Mucosa of stomach (tissue), 1 donor: Measurements from ENCODE around the gene BTBD9.

ENCODE experiments used
- H3K27me3 ChIP-seq: one replicate; pipeline ENCODE4 v1.7.0; 2013; ENCODE audit warnings: mild to moderate bottlenecking, low read length; ENCODE audit not compliant: control insufficient read depth, insufficient read depth
- H3K36me3 ChIP-seq: one replicate; pipeline ENCODE4 v1.7.0; 2013; ENCODE audit warnings: low read length; ENCODE audit not compliant: control insufficient read depth, insufficient read depth
- H3K4me1 ChIP-seq: one replicate; pipeline ENCODE4 v1.7.0; 2013; ENCODE audit warnings: mild to moderate bottlenecking, low read length; ENCODE audit not compliant: control insufficient read depth, insufficient read depth
- H3K4me3 ChIP-seq: one replicate; pipeline ENCODE4 v1.7.0; 2013; ENCODE audit warnings: low read length
- H3K9ac ChIP-seq: one replicate; pipeline ENCODE4 v1.7.0; 2013; ENCODE audit warnings: mild to moderate bottlenecking, low read length, moderate library complexity
- H3K9me3 ChIP-seq: one replicate; pipeline ENCODE4 v1.7.0; 2013; ENCODE audit warnings: mild to moderate bottlenecking, low read length, moderate library complexity; ENCODE audit not compliant: control insufficient read depth
- donor health status: Pancreatic carcinoma.

The BTBD9 gene

GRCh38 chr6:38533064-38533463, 106.7 kb downstream of the BTBD9 start:
- H3K27me3 ChIP-seq, result no peaks in the 10 kb centered on the region
- no peaks in the 10 kb centered on the region for H3K4me1 ChIP-seq
- no peaks in the 10 kb centered on the region for H3K9me3 ChIP-seq
- H3K9ac ChIP-seq, result no peak overlapping the region
- no peaks in the 10 kb centered on the region for H3K36me3 ChIP-seq
- H3K4me3 ChIP-seq, result no peak overlapping the region

DNA sequence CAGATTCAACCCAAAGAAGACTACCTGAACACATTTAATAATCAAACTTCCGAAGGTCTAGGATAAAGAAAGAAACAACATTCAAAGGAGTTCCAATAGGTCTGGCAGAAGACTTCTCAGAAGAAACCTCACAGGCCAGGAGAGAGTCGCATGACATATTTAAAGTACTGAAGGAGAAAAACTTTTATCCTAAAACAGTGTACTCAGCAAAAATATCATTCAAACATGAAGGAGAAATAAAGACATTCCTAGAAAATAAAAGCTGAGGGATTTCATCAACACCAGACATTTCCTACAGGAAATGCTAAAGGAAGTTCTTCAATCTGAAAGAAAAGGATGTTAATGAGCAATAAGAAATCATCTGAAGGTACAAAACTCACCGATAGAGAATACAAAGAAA, 108.6 kb downstream of the BTBD9 start:
- Histone ChIP-seq H3K36me3 (no peaks in the 10 kb centered on the region), H3K4me1 (no peaks in the 10 kb centered on the region), H3K27me3 (no peaks in the 10 kb centered on the region), H3K4me3 (no peak overlapping the region), H3K9me3 (peaks cover 1% of the 10 kb centered on the region), H3K9ac (no peak overlapping the region)

- no peaks in the 10 kb centered on the region for H3K36me3 ChIP-seq
- H3K9ac ChIP-seq, result no peak overlapping the region
- peaks cover 4% of the 10 kb centered on the region for H3K9me3 ChIP-seq
- H3K4me1 ChIP-seq, result peaks cover 7% of the 10 kb centered on the region
- H3K27me3 ChIP-seq, result no peaks in the 10 kb centered on the region
- H3K4me3 ChIP-seq, result no peak overlapping the region
Measured at GRCh38 chr6:38528196-38528965, 111.3 kb downstream of the BTBD9 start.

- H3K4me1 ChIP-seq, result peaks cover 7% of the 10 kb centered on the region
- H3K36me3 ChIP-seq, result no peaks in the 10 kb centered on the region
- H3K27me3 ChIP-seq, result no peaks in the 10 kb centered on the region
- H3K4me3 ChIP-seq, result no peak overlapping the region
- H3K9me3 ChIP-seq, result peaks cover 4% of the 10 kb centered on the region
- H3K9ac ChIP-seq, result no peak overlapping the region
Measured at GRCh38 chr6:38527371-38527770, 112.4 kb downstream of the BTBD9 start.

DNA sequence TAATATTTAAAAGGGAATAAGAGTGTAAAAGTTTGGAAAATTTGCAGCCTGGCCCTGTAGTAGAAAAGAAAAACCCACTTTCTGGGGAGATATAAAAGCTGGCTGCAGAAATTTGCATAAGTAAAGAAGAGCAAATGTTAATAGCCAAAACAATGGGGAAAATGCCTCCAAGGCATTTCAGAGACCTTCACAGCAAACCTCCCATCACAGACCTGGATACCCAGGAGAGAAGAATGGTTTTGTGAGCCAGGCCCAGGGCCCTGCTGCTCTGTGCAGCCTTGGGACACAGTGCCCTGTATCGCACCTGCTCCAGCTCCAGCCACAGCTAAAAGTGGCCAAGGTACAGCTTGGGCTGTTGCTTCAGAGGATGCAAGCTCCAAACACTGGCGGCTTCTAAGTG, 113.8 kb downstream of the BTBD9 start:
- Histone ChIP-seq H3K36me3 (no peaks in the 10 kb centered on the region), H3K4me1 (peaks cover 7% of the 10 kb centered on the region), H3K4me3 (no peak overlapping the region), H3K27me3 (no peaks in the 10 kb centered on the region), H3K9me3 (peaks cover 4% of the 10 kb centered on the region), H3K9ac (no peak overlapping the region)

DNA sequence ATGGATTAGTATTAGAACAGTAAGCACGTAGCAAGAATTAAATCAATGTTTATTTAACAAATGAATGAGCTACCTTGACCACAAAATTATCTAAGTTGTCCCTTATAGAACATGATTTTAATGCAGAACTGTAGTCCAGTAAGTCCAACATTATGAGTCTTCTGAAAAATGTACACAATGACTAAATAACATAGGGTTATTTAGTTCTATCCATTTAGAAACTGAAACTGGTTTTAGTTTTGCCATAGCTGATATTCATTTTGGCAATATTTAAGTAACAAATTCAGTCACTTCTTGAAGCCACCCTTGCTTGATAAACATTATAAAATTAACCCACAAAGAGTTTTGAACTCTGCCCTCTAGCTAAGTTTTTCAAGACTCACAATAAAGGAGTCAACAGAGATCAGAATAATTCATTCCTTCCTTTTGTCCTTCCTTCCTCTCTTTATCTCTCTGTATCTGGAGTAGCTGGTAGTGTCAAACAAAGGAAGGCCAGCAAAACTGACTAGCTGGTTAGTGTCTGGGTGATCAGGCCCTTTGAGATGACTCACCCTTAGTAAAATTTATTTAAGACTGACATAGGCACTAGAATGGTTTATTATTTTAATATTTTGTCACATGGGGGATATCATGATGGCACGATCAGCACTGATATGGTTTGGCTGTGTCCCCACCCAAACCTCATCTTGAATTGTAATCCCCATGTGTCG, 115.1 kb downstream of the BTBD9 start:
- Histone ChIP-seq H3K9ac (no peak overlapping the region), H3K9me3 (peaks cover 4% of the 10 kb centered on the region), H3K4me3 (no peak overlapping the region), H3K27me3 (no peaks in the 10 kb centered on the region), H3K4me1 (peaks cover 7% of the 10 kb centered on the region), H3K36me3 (no peaks in the 10 kb centered on the region)

GRCh38 chr6:38522322-38522721, 117.4 kb downstream of the BTBD9 start:
- no peak overlapping the region for H3K4me3 ChIP-seq
- peaks cover 7% of the 10 kb centered on the region for H3K4me1 ChIP-seq

GRCh38 chr6:38518511-38519304, 121.0 kb downstream of the BTBD9 start:
- no peaks in the 10 kb centered on the region for H3K9me3 ChIP-seq
- no peaks in the 10 kb centered on the region for H3K4me1 ChIP-seq
- H3K4me3 ChIP-seq, result no peak overlapping the region
- no peaks in the 10 kb centered on the region for H3K36me3 ChIP-seq
- no peak overlapping the region for H3K9ac ChIP-seq
- no peaks in the 10 kb centered on the region for H3K27me3 ChIP-seq

More at GRCh38 chr6:38522322-38522721, 117.4 kb downstream of the BTBD9 start:
- H3K9ac ChIP-seq, result no peak overlapping the region
- no peaks in the 10 kb centered on the region for H3K27me3 ChIP-seq
- H3K9me3 ChIP-seq, result peaks cover 4% of the 10 kb centered on the region
- no peaks in the 10 kb centered on the region for H3K36me3 ChIP-seq

- no peaks in the 10 kb centered on the region for H3K27me3 ChIP-seq
- no peaks in the 10 kb centered on the region for H3K9me3 ChIP-seq
- no peak overlapping the region for H3K9ac ChIP-seq
- H3K4me1 ChIP-seq, result no peaks in the 10 kb centered on the region
- H3K4me3 ChIP-seq, result no peak overlapping the region
- H3K36me3 ChIP-seq, result no peaks in the 10 kb centered on the region
Measured at GRCh38 chr6:38517005-38517404, 122.7 kb downstream of the BTBD9 start.

DNA sequence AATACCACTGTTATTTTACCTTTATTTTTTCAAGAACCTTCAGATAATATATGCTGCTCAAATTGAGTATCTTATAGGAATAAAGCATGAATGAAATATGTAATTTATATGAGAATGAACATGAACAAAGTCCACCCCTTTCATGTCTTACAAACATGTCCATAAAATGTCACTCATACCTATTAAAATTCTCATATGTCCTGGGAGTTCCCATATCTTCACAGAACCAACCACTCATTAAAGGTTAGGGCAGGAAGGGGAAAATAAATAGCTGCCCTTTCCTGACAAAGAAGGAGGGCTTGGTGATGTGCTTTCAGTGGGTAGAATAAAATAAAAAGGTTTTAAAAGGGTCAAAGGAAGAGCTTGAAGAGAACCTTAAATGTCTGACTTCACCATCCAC, 125.3 kb downstream of the BTBD9 start:
- Histone ChIP-seq H3K9ac (no peak overlapping the region), H3K4me3 (no peak overlapping the region), H3K4me1 (no peaks in the 10 kb centered on the region), H3K36me3 (no peaks in the 10 kb centered on the region), H3K27me3 (no peaks in the 10 kb centered on the region), H3K9me3 (no peaks in the 10 kb centered on the region)

DNA sequence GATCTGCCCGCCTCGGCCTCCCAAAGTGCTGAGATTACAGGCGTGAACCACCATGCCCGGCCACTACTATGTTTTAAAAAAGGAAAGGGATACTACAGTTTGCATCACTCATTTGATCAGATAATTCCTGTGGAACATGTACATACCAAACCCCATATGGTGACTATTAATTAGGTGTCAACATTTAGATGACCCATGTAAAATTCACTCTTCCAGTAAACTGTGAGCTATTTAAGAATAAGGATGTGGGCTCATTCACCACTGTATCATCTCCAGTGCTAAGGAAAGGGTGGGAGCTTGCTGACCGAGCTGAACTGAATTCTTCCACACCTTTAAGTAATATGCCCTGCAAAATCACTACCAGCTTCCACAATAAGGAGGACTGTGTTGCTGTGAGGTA, 127.5 kb downstream of the BTBD9 start:
- Histone ChIP-seq H3K9me3 (no peaks in the 10 kb centered on the region), H3K4me3 (no peak overlapping the region), H3K27me3 (no peaks in the 10 kb centered on the region), H3K9ac (no peak overlapping the region), H3K4me1 (no peaks in the 10 kb centered on the region), H3K36me3 (no peaks in the 10 kb centered on the region)

DNA sequence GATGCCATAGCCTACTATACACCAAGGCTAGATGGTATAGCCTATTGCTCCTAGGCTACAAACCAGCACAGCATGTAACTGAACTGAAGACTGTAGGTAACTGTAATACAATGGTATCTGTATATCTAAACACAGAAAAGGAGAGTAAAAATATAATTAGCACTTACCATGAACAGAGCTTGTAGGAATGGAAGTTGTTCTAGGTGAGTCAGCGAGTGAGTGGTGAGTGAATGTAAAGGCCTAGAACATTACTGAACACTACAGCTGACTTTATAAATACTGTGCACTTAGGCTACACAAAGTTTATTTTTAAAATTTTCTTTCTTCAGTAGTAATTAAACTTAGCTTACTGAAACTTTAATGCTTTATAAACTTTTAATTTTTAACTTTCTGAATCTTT, 129.5 kb downstream of the BTBD9 start:
- Histone ChIP-seq H3K36me3 (no peaks in the 10 kb centered on the region), H3K9me3 (no peaks in the 10 kb centered on the region), H3K4me1 (no peaks in the 10 kb centered on the region), H3K9ac (no peak overlapping the region), H3K4me3 (no peak overlapping the region), H3K27me3 (no peaks in the 10 kb centered on the region)
